Activated CD4-positive, alpha-beta T cell treated with anti-CD3 and anti-CD28 coated beads for 4 hours (primary cell): ENCODE measurements around the gene OR4D9.
"Not testable (repeated sequence)": the region's sequence is repeated elsewhere in the genome, so short reads cannot be mapped to it uniquely, and the experiment has no call there.

Source experiments
- DNase-seq, 2 donors: peaks; one replicate each; pipeline ENCODE4 v3.0.0-alpha.2; 2020

Gene OR4D9

DNA sequence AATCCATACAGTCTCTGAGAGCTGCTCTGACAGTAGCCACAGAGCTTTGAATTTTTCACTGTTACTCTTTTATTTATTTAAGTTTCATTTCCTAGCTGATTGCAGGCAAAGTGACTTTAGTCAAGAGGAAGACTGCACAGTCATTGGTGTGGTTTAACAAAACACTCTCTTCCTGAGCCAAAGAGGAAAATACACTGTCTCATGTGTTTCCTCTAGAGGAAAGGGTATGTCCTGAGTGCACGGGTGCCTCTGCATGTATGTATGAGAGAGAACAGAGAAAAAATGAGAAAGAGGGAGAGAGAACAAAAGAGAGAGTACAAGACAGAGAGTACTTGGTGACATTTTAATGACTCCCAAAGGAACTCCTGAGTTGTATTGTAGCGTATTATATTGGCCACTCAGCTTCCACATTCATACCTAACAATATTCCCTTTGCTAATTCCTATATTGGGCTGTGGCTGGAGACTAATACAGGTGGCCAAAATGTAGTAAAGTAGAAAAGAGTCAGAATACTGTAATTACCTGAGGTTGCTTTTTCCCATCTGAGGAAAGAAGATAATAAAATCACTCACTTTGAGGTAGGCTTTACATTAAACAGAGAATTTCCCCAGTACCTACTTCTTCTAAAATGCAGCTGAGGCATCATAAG lies at the start of gene OR4D9:
TSS of gene OR4D9 (plus strand) at position 599 of the 649 bp plus-strand sequence. CDS start 3,374 bp downstream, outside the sequence.
- DNase-seq, result no peak

DNA sequence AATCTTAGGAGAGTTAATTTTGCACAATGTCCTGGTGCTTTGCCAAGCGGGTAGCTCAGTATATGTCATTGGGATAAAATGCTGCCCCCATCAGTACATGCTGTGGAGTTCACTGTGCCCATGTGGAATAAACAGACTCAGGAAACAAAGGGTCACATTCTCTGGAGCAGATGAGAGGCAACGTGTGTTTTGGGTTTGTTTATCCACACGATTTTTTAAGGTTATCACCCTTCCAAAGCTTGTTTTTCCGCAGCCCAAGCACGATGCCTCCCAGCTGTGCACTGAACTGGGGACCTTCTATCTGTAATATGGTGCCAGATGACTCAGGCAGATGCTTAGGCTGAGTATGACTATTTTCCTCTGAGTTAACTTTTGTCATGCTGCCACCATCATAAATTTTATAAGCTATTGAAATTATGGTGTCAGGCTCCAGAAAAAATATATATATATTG lies 48.1 kb upstream of the OR4D9 start:
- no peak for DNase-seq

DNA sequence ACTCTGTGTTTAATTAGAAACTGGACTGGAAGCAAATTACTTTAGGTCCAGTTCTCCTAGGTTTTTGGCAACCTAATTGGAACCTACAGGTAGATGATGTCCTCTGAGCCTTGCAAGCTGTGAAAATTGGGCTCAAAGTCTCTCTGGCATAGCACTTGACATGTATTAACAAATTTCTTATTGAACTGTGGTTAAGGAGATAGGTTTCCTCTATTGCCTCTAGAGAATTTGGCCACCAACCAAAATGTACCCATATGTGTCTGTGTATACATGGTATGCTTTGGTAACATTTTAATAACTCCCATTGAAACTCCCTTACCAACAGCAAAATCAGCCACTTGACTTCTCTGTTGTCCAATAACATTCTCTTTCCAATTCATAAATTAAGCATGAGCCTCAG lies 38.3 kb upstream of the OR4D9 start, which contains the start of gene OR4D10:
TSS of gene OR4D10 (plus strand) at position 301 of the 400 bp plus-strand sequence. CDS start 4,115 bp downstream, outside the sequence.
- no peak for DNase-seq

DNA sequence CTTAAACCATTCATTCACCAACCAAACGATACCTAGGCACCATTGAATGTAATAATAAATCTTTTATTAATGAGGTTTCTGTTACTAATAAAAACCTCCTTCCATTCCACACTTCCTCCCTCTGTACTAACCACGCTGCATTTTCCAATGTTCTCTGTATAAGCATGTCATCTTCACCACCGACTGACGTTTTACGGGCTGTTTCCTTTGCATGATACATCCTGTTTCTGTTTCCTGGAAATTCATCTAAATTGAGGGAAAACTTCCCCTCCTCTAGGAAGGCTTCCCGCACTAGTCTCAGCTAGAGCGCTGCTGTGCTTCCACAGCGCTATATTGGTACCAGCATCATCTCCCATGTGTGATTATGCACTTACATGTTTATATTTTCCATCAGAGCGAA lies 36.2 kb upstream of the OR4D9 start:
- no peak for DNase-seq

- no peak for DNase-seq
Measured at GRCh38 chr11:59479906-59480305, 31.4 kb upstream of the OR4D9 start.

DNA sequence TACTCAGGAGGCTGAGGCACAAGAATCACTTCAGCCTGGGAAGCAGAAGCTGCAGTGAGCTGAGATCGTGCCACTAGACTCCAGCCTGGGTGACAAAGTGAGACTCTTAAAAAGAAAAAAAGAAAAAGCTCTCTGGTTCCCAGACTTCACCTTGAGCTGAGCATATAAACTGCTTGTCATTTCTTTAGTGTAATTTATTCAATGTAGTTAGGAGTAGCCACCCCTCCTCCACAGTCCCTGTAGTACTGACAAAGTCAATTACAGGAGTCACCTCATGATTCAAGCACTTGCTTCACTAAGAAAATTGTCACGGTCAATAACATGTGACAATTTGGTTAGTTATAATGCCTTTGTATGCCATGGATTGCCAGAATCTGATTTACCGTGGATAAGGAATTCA lies 31.0 kb upstream of the OR4D9 start:
- DNase-seq, result no peak

DNA sequence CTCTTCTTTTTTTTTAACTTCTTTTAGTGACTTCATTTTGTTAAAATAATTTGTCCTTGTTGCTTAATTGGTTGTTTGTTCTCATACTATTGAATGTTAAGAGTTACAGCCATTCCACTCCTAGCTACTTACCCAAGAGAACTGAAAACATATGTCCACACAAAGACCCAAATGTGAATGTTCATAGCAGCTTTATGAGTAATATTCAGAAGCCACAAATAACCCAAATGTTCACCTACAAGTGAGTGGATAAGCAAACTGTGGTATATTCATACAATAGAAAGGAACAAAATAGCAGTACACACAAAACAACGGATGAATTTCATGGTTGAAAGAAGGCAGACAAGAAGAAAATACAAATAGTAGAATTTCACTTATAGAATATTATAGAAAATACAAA lies 9.4 kb upstream of the OR4D9 start:
- no peak for DNase-seq

- no peak for DNase-seq
Measured at GRCh38 chr11:59503276-59503675, 8.1 kb upstream of the OR4D9 start, which contains the start of gene OR4D11. Gene OR4D11 (plus strand): TSS chr11:59503576. CDS start chr11:59503576, 0 bp downstream.

GRCh38 chr11:59511675-59512074 lies 336 bp downstream of the OR4D9 start:
- DNase-seq, result no peak

- DNase-seq, result not testable (repeated sequence)
Measured at GRCh38 chr11:59520139-59520538, 8.8 kb downstream of the OR4D9 start.

- no peak for DNase-seq
Measured at GRCh38 chr11:59520741-59521140, 9.4 kb downstream of the OR4D9 start.

DNA sequence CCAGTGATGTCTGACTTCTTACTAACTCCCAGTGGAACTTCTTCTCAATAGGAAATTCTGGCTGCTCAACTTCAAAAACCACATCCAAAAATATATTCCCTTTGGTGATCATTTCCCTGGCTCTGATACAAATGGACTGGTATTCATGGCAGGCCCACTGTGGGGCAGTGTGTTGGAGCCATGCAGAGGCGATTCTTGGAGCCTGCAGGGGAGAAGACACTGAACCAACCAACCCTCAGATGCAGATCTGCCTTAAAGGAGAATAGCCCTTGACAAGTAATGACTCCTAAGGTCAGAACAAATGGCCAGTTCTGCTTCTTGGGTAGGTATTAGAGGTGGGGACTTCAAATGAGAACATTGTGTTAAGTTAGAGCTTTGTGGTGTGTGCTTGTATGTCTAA lies 12.2 kb downstream of the OR4D9 start:
- no peak for DNase-seq

GRCh38 chr11:59528711-59529110 lies 17.4 kb downstream of the OR4D9 start:
- no peak for DNase-seq

DNA sequence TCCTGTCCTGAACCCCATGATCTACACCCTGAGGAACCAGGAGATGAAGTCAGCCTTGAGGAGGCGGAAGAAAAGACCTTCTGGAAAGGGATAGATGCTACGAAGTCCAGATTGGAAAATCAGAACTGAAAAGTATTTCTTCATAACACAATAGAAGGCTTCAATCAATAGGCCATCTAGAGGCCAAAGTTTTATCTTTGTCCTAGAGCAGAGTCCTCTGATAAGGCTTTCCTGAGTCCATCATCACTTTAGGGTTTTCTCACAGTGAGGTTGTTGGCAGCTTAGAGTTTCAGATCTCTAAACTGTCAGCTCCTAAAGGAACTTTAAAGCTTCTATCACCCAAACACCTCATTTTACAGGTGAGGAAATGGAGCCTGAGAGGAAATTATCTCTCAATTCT lies 21.3 kb downstream of the OR4D9 start:
- DNase-seq, result no peak

- no peak for DNase-seq
Measured at GRCh38 chr11:59534676-59535075, 23.3 kb downstream of the OR4D9 start.

DNA sequence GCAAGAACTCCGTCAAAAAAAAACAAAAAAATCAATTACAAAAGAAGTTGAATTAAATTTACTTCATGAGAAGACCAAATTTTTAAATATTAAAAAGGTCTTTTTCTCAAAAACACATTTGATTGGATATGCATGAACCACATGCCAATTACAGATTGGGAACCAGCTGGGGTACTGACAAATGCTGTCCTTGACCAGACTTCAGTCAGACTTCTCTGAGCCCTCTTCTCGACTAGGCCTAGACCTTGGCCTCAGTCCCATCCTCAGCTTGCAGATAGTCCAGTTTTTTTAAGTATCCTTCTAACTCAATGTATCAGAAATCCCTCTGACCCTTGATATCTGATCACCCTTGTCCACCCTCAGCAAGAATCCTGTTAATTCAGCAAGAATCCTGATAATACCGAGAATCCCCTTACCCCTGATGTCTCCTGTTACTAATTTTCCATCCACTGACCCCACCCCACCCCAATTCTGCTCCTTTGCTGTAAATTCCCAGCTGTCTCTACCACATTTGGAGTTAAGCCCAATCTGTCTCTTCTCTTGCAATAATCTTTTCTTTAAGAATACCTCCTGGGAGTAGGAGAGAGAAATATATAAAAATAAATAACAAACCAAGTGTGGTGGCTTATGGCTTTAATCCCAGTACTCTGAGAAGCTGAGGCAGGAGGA lies 30.9 kb downstream of the OR4D9 start:
- no peak for DNase-seq

DNA sequence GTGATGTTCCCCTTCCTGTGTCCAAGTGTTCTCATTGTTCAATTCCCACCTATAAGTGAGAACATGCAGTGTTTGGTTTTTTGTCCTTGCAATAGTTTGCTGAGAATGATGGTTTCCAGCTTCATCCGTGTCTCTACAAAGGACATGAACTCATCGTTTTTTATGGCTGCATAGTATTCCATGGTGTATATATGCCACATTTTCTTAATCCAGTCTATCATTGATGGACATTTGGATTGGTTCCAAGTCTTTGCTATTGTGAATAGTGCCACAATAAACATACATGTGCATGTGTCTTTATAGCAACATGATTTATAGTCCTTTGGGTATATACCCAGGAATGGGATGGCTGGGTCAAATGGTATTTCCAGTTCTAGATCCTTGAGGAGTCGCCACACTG lies 32.4 kb downstream of the OR4D9 start:
- not testable (repeated sequence) for DNase-seq

- DNase-seq, result no peak
Measured at GRCh38 chr11:59544869-59545178, 33.5 kb downstream of the OR4D9 start.

GRCh38 chr11:59545179-59546020 lies 34.1 kb downstream of the OR4D9 start:
- DNase-seq, result no peak

GRCh38 chr11:59547605-59548308 lies 36.4 kb downstream of the OR4D9 start:
- DNase-seq, result not testable (repeated sequence)

GRCh38 chr11:59548309-59548656 lies 36.9 kb downstream of the OR4D9 start:
- DNase-seq, result no peak

DNA sequence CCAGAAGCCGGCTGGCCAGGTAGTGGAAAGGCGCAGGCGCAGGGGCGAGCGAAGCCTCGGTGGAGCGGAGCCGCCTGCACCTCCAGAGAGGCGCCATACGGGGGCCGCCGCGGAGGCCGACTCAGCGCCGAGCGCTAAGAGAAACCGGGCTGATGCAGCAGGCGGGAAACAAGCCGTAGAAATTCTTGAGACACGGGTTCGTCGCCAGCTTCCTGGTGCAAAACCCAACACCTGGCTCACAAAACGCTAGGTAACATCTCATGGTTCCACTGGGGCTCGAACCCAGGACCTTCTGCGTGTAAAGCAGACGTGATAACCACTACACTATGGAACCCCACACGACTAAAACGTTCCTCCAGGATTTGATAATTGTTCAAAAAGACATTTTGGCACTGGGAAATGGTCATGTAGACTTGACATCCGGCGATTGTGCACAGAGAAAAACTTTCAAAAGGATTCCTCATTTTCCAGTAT lies 39.1 kb downstream of the OR4D9 start:
- DNase-seq, result peak; percentile 83 to 87
